ENCODE data around the gene TIGD1. TPM values are rescaled to one million over a fixed set of nuclear protein-coding genes. Genes with fewer than 3 reads are reported as not detected.

Gene TIGD1
- total and polyA plus RNA-seq, 2 donors from 2014 or later = 4.8 to 7.0 TPM

DNA sequence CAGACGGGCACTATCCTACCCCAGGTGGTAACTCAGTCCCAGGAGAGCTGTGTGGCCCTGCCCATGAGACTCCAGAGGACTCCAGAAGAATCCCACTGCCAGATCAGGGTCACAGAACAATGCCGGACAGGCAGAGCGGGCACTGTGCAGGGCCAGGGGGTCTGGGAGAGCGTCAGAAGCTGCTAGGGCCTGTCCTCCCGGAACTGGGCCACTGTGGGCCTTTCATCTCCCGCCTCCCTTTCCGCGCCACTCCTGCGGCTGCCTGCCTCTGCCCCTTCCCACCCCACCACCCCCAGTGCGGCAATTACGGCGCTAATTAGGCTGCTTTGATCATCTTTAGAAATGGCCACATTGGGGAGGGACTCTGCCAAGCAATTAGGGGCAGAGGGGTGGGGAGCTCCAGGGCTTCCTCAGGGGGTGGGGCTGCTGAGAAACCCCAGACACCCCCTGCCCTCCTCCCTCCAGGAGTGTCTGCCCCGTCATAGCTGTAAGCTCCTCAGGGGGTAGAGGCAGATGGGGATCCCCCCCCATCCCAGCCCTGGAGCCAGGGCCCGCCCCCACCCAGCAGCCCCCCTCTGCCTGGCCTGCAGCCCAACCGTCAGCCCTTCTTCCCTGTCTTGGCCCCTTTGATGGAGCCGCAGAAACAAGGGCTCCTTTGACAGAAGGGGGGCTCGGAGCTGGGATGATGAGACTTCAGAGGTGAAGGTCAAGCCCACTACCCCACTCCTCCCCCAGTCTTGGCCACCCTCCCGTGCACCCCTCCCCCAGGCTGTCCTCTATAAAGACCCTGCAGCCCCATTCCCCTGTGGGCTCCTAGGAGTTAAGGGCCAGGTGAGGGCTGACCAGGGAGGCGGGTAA lies 30.5 kb downstream of the TIGD1 start, which contains the start of gene PRSS56:
Gene PRSS56, plus strand, starts transcription at position 808 of the 858 bp plus-strand sequence. CDS start 211 bp downstream, outside the sequence.
- Histone ChIP-seq H3K27me3 (ENCODE audit: control insufficient read depth, insufficient read depth, low read length) (peaks cover 5% of the 10 kb centered on the region), H3K9ac (ENCODE audit: low read length in 3 of 3) (no peak within 1 kb of the TSS), H3K27ac (ENCODE audit: low read depth in 2 of 2, low read length in 2 of 2) (no peak within 1 kb of the TSS), H3K4me1 (ENCODE audit: control insufficient read depth in 2 of 3, insufficient read depth in 2 of 3, low read depth in 1 of 3, low read length in 3 of 3) (peaks cover 0 to 3% (median 0%) of the 10 kb centered on the region in 3 donors), H3K4me3 (ENCODE audit: low read length in 3 of 3) (no peak within 1 kb of the TSS), H3K9me3 (ENCODE audit: control insufficient read depth in 2 of 3, insufficient read depth in 1 of 3, low read length in 3 of 3) (no peaks in the 10 kb centered on the region), H3K36me3 (ENCODE audit: control insufficient read depth in 2 of 3, insufficient read depth in 3 of 3, low read length in 3 of 3) (no peaks in the 10 kb centered on the region)
- no peak for FAIRE-seq
- intact Hi-C loops (cut with DNase I) = no loop called here
- TF ChIP-seq CTCF (IDR thresholded peaks at IDR 0.05; ENCODE audit: borderline replicate concordance, extremely low read depth, insufficient read depth) = no peak
- no peak for DNase-seq

DNA sequence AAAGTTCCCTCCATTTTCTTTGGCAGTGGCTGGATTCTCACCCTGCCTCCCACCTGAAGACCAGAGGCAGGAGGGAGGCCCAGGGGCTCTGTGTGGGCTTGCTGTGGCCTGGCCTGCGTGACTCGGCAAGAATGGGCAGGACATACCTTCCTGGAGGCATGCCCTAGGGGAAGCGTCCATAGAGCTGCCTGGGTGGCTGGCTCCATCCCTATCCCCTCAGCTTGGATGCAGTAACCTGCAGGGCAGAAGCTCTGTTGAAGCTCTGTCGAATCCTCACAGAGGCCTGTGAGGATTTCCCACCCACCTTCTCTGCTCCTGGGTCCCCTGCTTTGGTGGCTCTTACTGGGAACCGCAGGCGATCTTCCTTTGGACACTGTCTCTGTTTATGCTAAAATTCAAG lies 31.5 kb downstream of the TIGD1 start:
- TF ChIP-seq CTCF (IDR thresholded peaks at IDR 0.05; ENCODE audit: borderline replicate concordance, extremely low read depth, insufficient read depth) = no peak
- no peaks in the 10 kb centered on the region for H3K9me3 ChIP-seq (ENCODE audit: control insufficient read depth in 2 of 3, insufficient read depth in 1 of 3, low read length in 3 of 3)
- no peaks in the 10 kb centered on the region for H3K36me3 ChIP-seq (ENCODE audit: control insufficient read depth in 2 of 3, insufficient read depth in 3 of 3, low read length in 3 of 3)
- H3K27ac ChIP-seq (ENCODE audit: low read depth in 2 of 2, low read length in 2 of 2) = no peak overlapping the region
- no peak overlapping the region for H3K4me3 ChIP-seq (ENCODE audit: low read length in 3 of 3)
- H3K27me3 ChIP-seq (ENCODE audit: control insufficient read depth, insufficient read depth, low read length) = peaks cover 3% of the 10 kb centered on the region
- intact Hi-C loops (cut with DNase I) = no loop called here
- no peak for DNase-seq
- FAIRE-seq = no peak
- no peak overlapping the region for H3K9ac ChIP-seq (ENCODE audit: low read length in 3 of 3)
- H3K4me1 ChIP-seq (ENCODE audit: control insufficient read depth in 2 of 3, insufficient read depth in 2 of 3, low read depth in 1 of 3, low read length in 3 of 3) = peaks cover 0 to 3% (median 0%) of the 10 kb centered on the region in 3 donors

GRCh38 chr2:232516551-232516950 lies 33.8 kb downstream of the TIGD1 start:
- H3K4me3 ChIP-seq (ENCODE audit: low read length in 3 of 3) = no peak overlapping the region
- no peaks in the 10 kb centered on the region for H3K36me3 ChIP-seq (ENCODE audit: control insufficient read depth in 2 of 3, insufficient read depth in 3 of 3, low read length in 3 of 3)
- H3K27me3 ChIP-seq (ENCODE audit: control insufficient read depth, insufficient read depth, low read length) = no peaks in the 10 kb centered on the region
- H3K27ac ChIP-seq (ENCODE audit: low read depth in 2 of 2, low read length in 2 of 2) = no peak overlapping the region
- no peak for TF ChIP-seq CTCF (IDR thresholded peaks at IDR 0.05; ENCODE audit: borderline replicate concordance, extremely low read depth, insufficient read depth)
- intact Hi-C loops (cut with DNase I) = no loop called here
- FAIRE-seq (no peak), DNase-seq (no peak)
- no peaks in the 10 kb centered on the region for H3K4me1 ChIP-seq (ENCODE audit: control insufficient read depth in 2 of 3, insufficient read depth in 2 of 3, low read depth in 1 of 3, low read length in 3 of 3)
- H3K9ac ChIP-seq (ENCODE audit: low read length in 3 of 3) = no peak overlapping the region
- H3K9me3 ChIP-seq (ENCODE audit: control insufficient read depth in 2 of 3, insufficient read depth in 1 of 3, low read length in 3 of 3) = no peaks in the 10 kb centered on the region

All from kidney (tissue), 14 donors.